ENCODE measurements around the gene TIMM23B.
"Not testable (repeated sequence)": the region's sequence is repeated elsewhere in the genome, so short reads cannot be mapped to it uniquely, and the experiment has no call there.

DNA sequence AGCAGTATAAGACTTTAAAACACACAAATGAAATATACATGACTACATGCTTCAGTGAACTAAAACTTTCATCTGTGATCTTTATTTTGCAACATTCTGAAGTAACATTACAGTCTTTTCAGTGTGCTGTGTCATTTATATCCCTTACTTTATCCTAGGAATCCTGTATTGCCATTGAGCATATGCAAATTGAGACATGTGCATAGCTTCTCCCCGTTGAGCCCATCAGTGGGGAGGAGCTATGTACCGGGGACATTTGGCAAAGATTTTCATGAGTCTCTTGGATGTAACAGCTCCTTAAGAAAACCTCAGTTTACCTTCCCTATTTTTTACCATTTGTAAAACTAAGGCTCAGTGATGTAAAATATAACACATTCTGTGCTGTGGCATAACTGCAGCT, 29.6 kb downstream of the TIMM23B start:
- not testable (repeated sequence) for TF ChIP-seq CTCF (conservative IDR thresholded peaks at IDR 0.05; ENCODE audit: low read length); EZH2phosphoT487 (IDR thresholded peaks at IDR 0.05; ENCODE audit: borderline replicate concordance, low read depth, low read length)
